ENCODE measurements around the gene RNF222.

Gene RNF222

GRCh38 chr17:8438441-8438840 lies 40.8 kb upstream of the RNF222 start:
- no peak overlapping the region for H3K4me3 ChIP-seq (ENCODE audit: low read length)
- no peak for DNase-seq (ENCODE audit: low read depth)
- no peak for TF ChIP-seq CTCF (conservative IDR thresholded peaks at IDR 0.05; ENCODE audit: low read depth, low read length)

- H3K4me3 ChIP-seq (ENCODE audit: low read length): peak overlapping the region; percentile 60
- no peak for DNase-seq (ENCODE audit: low read depth)
- no peak for TF ChIP-seq CTCF (conservative IDR thresholded peaks at IDR 0.05; ENCODE audit: low read depth, low read length)
Measured at GRCh38 chr17:8436844-8437171, 39.2 kb upstream of the RNF222 start.

GRCh38 chr17:8436169-8436843 lies 38.7 kb upstream of the RNF222 start:
- peak; percentile 14 for DNase-seq (ENCODE audit: low read depth)
- peak; percentile 4 for TF ChIP-seq CTCF (conservative IDR thresholded peaks at IDR 0.05; ENCODE audit: low read depth, low read length)
- H3K4me3 ChIP-seq (ENCODE audit: low read length): peak overlapping the region; percentile 60

- DNase-seq (ENCODE audit: low read depth): peak; percentile 90
- no peak for TF ChIP-seq CTCF (conservative IDR thresholded peaks at IDR 0.05; ENCODE audit: low read depth, low read length)
Measured at GRCh38 chr17:8435245-8436168, 37.9 kb upstream of the RNF222 start, which contains the start of gene NDEL1. TSS of gene NDEL1 (plus strand) at chr17:8435884. CDS start at chr17:8444272, 8,388 bp downstream.

GRCh38 chr17:8430966-8431365 lies 33.3 kb upstream of the RNF222 start:
- no peak for DNase-seq (ENCODE audit: low read depth)
- TF ChIP-seq CTCF (conservative IDR thresholded peaks at IDR 0.05; ENCODE audit: low read depth, low read length): no peak
- no peak overlapping the region for H3K4me3 ChIP-seq (ENCODE audit: low read length)

More at GRCh38 chr17:8435245-8436168, 37.9 kb upstream of the RNF222 start, which contains the start of gene NDEL1:
- peak within 1 kb of the TSS; percentile 82 for H3K4me3 ChIP-seq (ENCODE audit: low read length)

GRCh38 chr17:8426802-8427201 lies 29.2 kb upstream of the RNF222 start:
- TF ChIP-seq CTCF (conservative IDR thresholded peaks at IDR 0.05; ENCODE audit: low read depth, low read length): no peak
- no peak overlapping the region for H3K4me3 ChIP-seq (ENCODE audit: low read length)
- no peak for DNase-seq (ENCODE audit: low read depth)
